Fibroblast of lung (primary cell): ENCODE data around the gene ROBO1. TPM values are rescaled to one million over a fixed set of nuclear protein-coding genes. Genes with fewer than 3 reads are reported as not detected.
A peak's percentile ranks its signal among the peaks of the same experiment; 100 is the strongest.

Experiments used
- DNase-seq, 2 donors: peaks; one replicate each; pipeline versions ENCODE4 v3.0.0 to v3.0.0-alpha.2; 2010; ENCODE audit warnings: low read depth in 2 of 2
- H2AFZ ChIP-seq: 2 replicates; pipeline ENCODE4 v1.5.1; 2012; ENCODE audit warnings: low read length, control low read depth, inconsistent platforms
- H3K27ac ChIP-seq: 2 replicates; pipeline ENCODE4 v1.5.1; 2011; ENCODE audit warnings: low read length, control low read depth; ENCODE audit not compliant: insufficient read depth
- H3K27me3 ChIP-seq: 2 replicates; pipeline ENCODE4 v1.5.1; 2011; ENCODE audit warnings: mild to moderate bottlenecking, low read length; ENCODE audit not compliant: control insufficient read depth, insufficient read depth
- H3K36me3 ChIP-seq: 2 replicates; pipeline ENCODE4 v1.5.1; 2011; ENCODE audit warnings: low read length; ENCODE audit not compliant: control insufficient read depth, insufficient read depth
- H3K4me1 ChIP-seq: 2 replicates; pipeline ENCODE4 v1.5.1; 2011; ENCODE audit warnings: low read length; ENCODE audit not compliant: control insufficient read depth, insufficient read depth; ENCODE audit errors: extremely low read depth
- H3K4me2 ChIP-seq: 2 replicates; pipeline ENCODE4 v1.5.1; 2011; ENCODE audit warnings: low read length, control low read depth; ENCODE audit not compliant: insufficient read depth; ENCODE audit errors: extremely low read depth
- H3K4me3 ChIP-seq, 4 experiments: fragments of 200-600 bp in 1 of 4; sonication (generic) in 1 of 4; replicated peaks in 1 of 4; 2 replicates each; pipeline ENCODE4 v1.5.1; 2011 to 2016; ENCODE audit warnings: low read length in 4 of 4, low read depth in 3 of 4, mild to moderate bottlenecking in 3 of 4, control low read depth in 2 of 4, inconsistent platforms in 1 of 4, mixed read lengths in 1 of 4; ENCODE audit not compliant: insufficient read depth in 1 of 4; ENCODE audit errors: control extremely low read depth in 1 of 4
- H3K79me2 ChIP-seq: 2 replicates; pipeline ENCODE4 v1.5.1; 2012; ENCODE audit warnings: mild to moderate bottlenecking, low read length, inconsistent platforms; ENCODE audit not compliant: control insufficient read depth, insufficient read depth
- H3K9ac ChIP-seq: 2 replicates; pipeline ENCODE4 v1.5.1; 2011; ENCODE audit warnings: mild to moderate bottlenecking, low read length, control low read depth; ENCODE audit not compliant: insufficient read depth
- H3K9me3 ChIP-seq: 2 replicates; pipeline ENCODE4 v1.5.1; 2012; ENCODE audit warnings: low read depth, low read length; ENCODE audit not compliant: control insufficient read depth, insufficient read depth
- H4K20me1 ChIP-seq: 2 replicates; pipeline ENCODE4 v1.5.1; 2011; ENCODE audit warnings: low read length; ENCODE audit not compliant: control insufficient read depth, insufficient read depth; ENCODE audit errors: extremely low read depth
- CTCF ChIP-seq, 2 donors: IDR thresholded peaks in 1 of 2; conservative IDR thresholded peaks in 1 of 2; 1 replicate in 1 of 2; 2 replicates in 1 of 2; pipeline ENCODE4 v1.5.1; 2011 to 2012; ENCODE audit warnings: low read length in 2 of 2, control low read depth in 1 of 2, inconsistent platforms in 1 of 2, low read depth in 1 of 2, mild to moderate bottlenecking in 1 of 2
- EZH2 ChIP-seq: IDR thresholded peaks from 2 replicates; pipeline ENCODE4 v1.5.1; 2012; ENCODE audit warnings: low read length, control low read depth, mild to moderate bottlenecking; ENCODE audit errors: missing control alignments
- polyA plus RNA-seq, 2 donors: library from polyadenylated mRNA; depleted of rRNA in 1 of 2; stranded (reverse) in 1 of 2; unstranded in 1 of 2; fragments of >200 nt; gene quantifications; 2 replicates each; pipeline ENCODE4 v1.2.1, GENCODE V29; 2011 to 2012; ENCODE audit warnings: missing spikeins in 1 of 2
- total RNA-seq: library from RNA; depleted of rRNA; stranded (reverse); fragments of >200 nt; gene quantifications from 2 replicates; pipeline ENCODE4 v1.2.1, GENCODE V29; 2014

The ROBO1 gene
- total and polyA plus RNA-seq, 2 donors (not counting 1 experiment from before 2014, with no cell fraction given), result 53.8 to 104 TPM

- H3K4me3 ChIP-seq, result no peak overlapping the region
- H3K9ac ChIP-seq, result no peak overlapping the region
- H2AFZ ChIP-seq, result no peak overlapping the region
- no peaks in the 10 kb centered on the region for H3K9me3 ChIP-seq
- H3K27me3 ChIP-seq, result no peaks in the 10 kb centered on the region
- no peaks in the 10 kb centered on the region for H3K4me1 ChIP-seq
- H3K79me2 ChIP-seq, result no peaks in the 10 kb centered on the region
- no peaks in the 10 kb centered on the region for H4K20me1 ChIP-seq
- no peak overlapping the region for H3K27ac ChIP-seq
- no peak for DNase-seq
- no peak for TF ChIP-seq EZH2
- no peak for TF ChIP-seq CTCF (conservative IDR thresholded peaks at IDR 0.05 in 1 of 2, IDR thresholded peaks at IDR 0.05 in 1 of 2; ENCODE audit: low read depth in 1 of 2, low read length in 2 of 2)
- no peaks in the 10 kb centered on the region for H3K36me3 ChIP-seq
- H3K4me2 ChIP-seq, result no peak overlapping the region
Measured at GRCh38 chr3:78698431-78698830, 1069.4 kb downstream of the ROBO1 start.

- Histone ChIP-seq H3K27me3 (no peaks in the 10 kb centered on the region), H3K27ac (no peak overlapping the region), H3K36me3 (no peaks in the 10 kb centered on the region), H3K4me2 (no peak overlapping the region), H3K4me1 (no peaks in the 10 kb centered on the region), H2AFZ (no peak overlapping the region), H3K4me3 (no peak overlapping the region), H3K79me2 (no peaks in the 10 kb centered on the region), H4K20me1 (no peaks in the 10 kb centered on the region), H3K9ac (no peak overlapping the region), H3K9me3 (no peaks in the 10 kb centered on the region)
- TF ChIP-seq EZH2, result no peak
- no peak for TF ChIP-seq CTCF (conservative IDR thresholded peaks at IDR 0.05 in 1 of 2, IDR thresholded peaks at IDR 0.05 in 1 of 2; ENCODE audit: low read depth in 1 of 2, low read length in 2 of 2)
- peak in 1 of 2 donors; percentile 35 for DNase-seq
Measured at GRCh38 chr3:78697426-78697825, 1070.4 kb downstream of the ROBO1 start.

GRCh38 chr3:78690766-78691165, 1077.0 kb downstream of the ROBO1 start:
- Histone ChIP-seq H3K4me1 (no peaks in the 10 kb centered on the region), H3K4me3 (no peak overlapping the region), H3K27me3 (no peaks in the 10 kb centered on the region), H3K4me2 (no peak overlapping the region), H3K9ac (no peak overlapping the region), H3K36me3 (no peaks in the 10 kb centered on the region), H4K20me1 (no peaks in the 10 kb centered on the region), H3K27ac (no peak overlapping the region), H2AFZ (no peak overlapping the region), H3K79me2 (no peaks in the 10 kb centered on the region), H3K9me3 (no peaks in the 10 kb centered on the region)
- TF ChIP-seq EZH2 (no peak), CTCF (conservative IDR thresholded peaks at IDR 0.05 in 1 of 2, IDR thresholded peaks at IDR 0.05 in 1 of 2; ENCODE audit: low read depth in 1 of 2, low read length in 2 of 2) (no peak)
- peak; percentile 55 to 76 for DNase-seq
